HK-2 (cell line): Measurements from ENCODE around the gene WTAP.
A peak's percentile ranks its signal among the peaks of the same experiment; 100 is the strongest.
"Not testable (repeated sequence)": the region's sequence is repeated elsewhere in the genome, so short reads cannot be mapped to it uniquely, and the experiment has no call there.

Experiments used
- DNase-seq: peaks from one replicate; pipeline ENCODE4 v3.0.0-alpha.2; 2018; ENCODE audit not compliant: unreplicated experiment

The WTAP gene

GRCh38 chr6:159729598-159730331 lies 2.5 kb downstream of the WTAP start:
- DNase-seq = no peak

- DNase-seq = no peak
Measured at GRCh38 chr6:159730332-159730676, 3.0 kb downstream of the WTAP start.

- not testable (repeated sequence) for DNase-seq
Measured at GRCh38 chr6:159732550-159732949, 5.2 kb downstream of the WTAP start.

GRCh38 chr6:159733395-159733794 lies 6.1 kb downstream of the WTAP start:
- not testable (repeated sequence) for DNase-seq

- DNase-seq = no peak
Measured at GRCh38 chr6:159736908-159737307, 9.6 kb downstream of the WTAP start.

GRCh38 chr6:159739341-159739740 lies 12.0 kb downstream of the WTAP start:
- no peak for DNase-seq

GRCh38 chr6:159742165-159742564 lies 14.9 kb downstream of the WTAP start:
- DNase-seq = no peak

GRCh38 chr6:159745081-159745480 lies 17.8 kb downstream of the WTAP start:
- no peak for DNase-seq

GRCh38 chr6:159746759-159747158 lies 19.5 kb downstream of the WTAP start:
- DNase-seq = no peak

GRCh38 chr6:159748127-159748526 lies 20.8 kb downstream of the WTAP start:
- DNase-seq = not testable (repeated sequence)

GRCh38 chr6:159751448-159751847 lies 24.1 kb downstream of the WTAP start:
- DNase-seq = no peak

- no peak for DNase-seq
Measured at GRCh38 chr6:159753081-159753872, 26.0 kb downstream of the WTAP start.

- no peak for DNase-seq
Measured at GRCh38 chr6:159754401-159754800, 27.1 kb downstream of the WTAP start.

- no peak for DNase-seq
Measured at GRCh38 chr6:159754959-159755914, 27.9 kb downstream of the WTAP start.

- no peak for DNase-seq
Measured at GRCh38 chr6:159756508-159756907, 29.2 kb downstream of the WTAP start.

- peak; percentile 66 for DNase-seq
Measured at GRCh38 chr6:159758031-159759001, 31.0 kb downstream of the WTAP start.

- no peak for DNase-seq
Measured at GRCh38 chr6:159759645-159760044, 32.3 kb downstream of the WTAP start.

GRCh38 chr6:159760602-159761057 lies 33.3 kb downstream of the WTAP start:
- peak; percentile 70 for DNase-seq

GRCh38 chr6:159761129-159761872 lies 34.0 kb downstream of the WTAP start:
- no peak for DNase-seq
